HTERT RPE-1 (cell line): ENCODE results near the gene S100A13.
"Not testable (repeated sequence)": the region's sequence is repeated elsewhere in the genome, so short reads cannot be mapped to it uniquely, and the experiment has no call there.

Experiments
- in situ Hi-C: fragments of 300-500 bp; cut with MboI; formaldehyde crosslinking; loops from 4 replicates; pipeline ENCODE4 v1.14.3; 2020; ENCODE audit warnings: low sequenced_read_pairs

The S100A13 gene

DNA sequence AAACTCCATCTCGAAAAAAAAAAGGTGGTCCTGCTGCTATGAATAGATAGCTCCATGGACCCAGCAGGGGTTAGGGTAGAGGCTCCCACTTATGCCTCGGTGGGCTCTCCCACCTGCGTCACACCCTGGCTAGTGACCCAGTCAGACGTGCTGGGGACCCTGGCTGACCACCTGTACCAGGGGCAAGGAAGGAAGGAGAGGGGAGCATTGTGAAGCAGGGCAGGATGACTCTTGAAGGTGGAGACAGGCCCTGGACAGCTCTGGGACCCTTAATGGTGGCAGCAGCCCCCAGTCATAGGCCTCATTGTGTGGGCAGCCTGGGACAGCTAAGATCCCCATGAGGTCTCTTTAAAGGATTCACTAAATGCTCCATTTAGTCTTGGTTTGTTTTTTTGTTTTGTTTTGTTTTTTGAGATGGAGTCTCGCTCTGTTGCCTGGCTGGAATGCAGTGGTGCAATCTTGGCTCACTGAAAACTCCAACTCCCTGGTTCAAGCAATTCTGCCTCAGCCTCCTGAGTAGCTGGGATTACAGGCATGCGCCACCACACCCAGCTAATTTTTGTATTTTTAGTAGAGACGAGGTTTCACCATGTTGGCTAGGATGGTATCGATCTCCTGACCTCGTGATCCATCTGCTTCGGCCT is 20.8 kb upstream of the S100A13 start:
- in situ Hi-C loops, result no loop called here

DNA sequence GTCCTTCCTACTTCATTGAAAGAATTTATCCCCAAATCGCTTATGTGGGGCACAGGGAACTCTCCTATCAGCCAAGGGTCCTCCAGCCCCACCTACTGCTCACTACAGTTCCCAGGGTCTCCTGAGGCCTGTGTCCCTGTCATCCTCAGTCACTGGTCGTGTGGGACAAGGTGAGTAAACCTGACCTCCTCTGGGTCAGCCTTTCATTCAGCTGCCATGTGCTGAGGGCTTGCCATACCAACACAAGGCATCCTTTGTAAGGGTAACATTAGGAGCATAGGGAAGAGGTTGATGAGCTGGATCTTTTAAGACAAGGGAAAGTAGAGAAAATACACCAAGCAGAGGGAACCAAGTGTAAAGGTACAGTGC is 20.0 kb upstream of the S100A13 start:
- in situ Hi-C loops, result no loop called here

DNA sequence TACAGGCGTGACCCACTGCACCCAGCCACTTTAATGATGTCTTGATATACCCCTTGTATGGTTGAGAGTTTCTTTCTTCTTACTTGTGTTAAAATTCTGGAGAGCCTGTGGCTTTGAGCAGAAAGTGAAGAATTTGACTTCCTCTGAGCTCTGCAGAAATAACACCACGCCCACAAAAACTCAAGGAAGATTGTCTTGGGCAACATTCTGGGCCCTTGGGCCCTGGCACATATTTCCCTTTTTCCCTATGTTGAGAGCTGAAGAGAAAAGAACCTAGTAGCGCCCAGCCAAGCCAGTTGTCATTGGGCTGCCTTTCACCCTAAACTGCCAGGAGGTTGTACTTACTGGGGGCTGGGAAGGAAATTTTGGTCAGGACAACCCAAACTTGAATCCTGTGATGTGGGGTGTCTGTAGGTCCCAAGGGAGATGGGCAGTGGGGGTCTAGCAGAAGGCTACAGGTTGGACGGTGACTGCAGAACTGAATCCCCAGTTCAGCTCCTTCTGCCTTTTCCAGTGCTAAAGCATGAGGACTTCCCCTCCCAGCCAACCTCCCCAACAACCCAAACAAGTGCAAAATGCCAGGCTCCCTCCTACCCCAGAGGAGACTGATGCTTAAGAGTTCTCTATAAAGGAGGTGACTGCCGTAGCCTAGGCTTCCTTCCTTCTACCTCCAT is 19.5 kb upstream of the S100A13 start:
- in situ Hi-C loops, result no loop called here

DNA sequence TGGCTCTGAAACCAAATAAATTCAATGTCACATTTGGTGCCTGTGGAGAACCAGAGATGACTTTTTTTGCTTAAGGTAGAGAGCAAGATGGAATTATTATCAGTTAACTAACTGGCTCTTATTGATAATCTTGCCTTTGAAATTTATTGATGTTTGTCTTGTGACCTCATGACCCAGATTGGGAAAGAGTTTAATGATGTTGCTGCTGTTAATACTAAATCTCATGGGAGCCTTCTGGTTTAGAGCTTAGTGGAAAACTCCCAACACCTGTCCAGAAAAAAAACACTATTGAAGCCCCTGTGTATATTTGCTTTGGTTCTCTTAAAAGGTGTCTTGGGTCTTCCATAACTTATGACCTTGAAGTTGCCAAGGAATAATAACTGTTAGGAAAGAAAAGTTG is 16.5 kb upstream of the S100A13 start:
- in situ Hi-C loops, result no loop called here

DNA sequence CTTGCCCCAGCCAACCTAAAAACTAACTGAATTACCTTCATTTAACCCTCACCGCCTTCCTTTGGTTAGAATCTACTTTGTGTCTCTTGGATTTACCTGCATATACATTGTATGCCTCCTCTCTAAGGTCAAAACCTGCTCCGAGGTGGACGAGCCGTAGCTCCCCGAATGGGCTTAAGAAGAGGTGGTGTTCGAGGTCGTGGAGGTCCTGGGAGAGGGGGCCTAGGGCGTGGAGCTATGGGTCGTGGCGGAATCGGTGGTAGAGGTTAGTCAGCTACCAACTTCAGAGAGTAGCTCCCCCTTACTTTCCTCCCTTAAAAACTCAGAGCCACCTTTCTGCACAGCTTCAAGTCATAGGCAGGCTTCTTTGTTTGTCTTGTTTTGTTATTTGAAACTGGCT is 15.8 kb upstream of the S100A13 start:
- in situ Hi-C loops, result no loop called here

DNA sequence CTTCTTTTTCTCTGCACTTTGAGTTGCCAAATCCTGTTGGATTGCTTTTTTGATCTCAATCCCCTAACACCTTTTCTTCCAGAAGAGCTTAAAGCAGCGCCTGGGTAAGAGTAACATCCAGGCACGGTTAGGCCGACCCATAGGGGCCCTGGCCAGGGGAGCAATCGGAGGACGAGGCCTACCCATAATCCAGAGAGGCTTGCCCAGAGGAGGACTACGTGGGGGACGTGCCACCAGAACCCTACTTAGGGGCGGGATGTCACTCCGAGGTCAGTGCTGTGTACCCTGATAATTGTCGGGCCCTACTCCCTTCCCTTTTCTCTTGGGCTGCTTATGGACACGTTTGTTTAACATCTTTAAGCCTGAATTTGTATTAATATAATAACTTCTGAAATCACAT is 14.9 kb upstream of the S100A13 start:
- in situ Hi-C loops, result no loop called here

DNA sequence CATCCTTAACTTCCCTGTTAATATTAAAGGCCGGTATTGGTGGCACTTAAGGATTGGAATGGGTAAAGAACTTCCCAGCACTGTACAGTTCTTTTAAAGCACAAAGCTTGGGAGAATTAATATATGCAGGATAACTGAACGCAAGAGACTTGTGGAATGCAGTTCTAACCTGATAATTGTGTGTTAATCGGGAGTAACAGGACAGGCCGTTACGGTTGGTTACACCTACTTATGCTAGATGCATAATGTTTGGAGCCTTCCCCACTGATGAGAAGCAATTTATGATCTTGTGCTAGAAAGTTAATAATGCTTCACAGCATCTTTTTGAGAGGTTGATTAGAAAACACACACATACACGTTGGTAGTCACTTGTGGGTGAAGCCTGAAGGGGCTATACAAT is 13.6 kb upstream of the S100A13 start:
- in situ Hi-C loops, result no loop called here

DNA sequence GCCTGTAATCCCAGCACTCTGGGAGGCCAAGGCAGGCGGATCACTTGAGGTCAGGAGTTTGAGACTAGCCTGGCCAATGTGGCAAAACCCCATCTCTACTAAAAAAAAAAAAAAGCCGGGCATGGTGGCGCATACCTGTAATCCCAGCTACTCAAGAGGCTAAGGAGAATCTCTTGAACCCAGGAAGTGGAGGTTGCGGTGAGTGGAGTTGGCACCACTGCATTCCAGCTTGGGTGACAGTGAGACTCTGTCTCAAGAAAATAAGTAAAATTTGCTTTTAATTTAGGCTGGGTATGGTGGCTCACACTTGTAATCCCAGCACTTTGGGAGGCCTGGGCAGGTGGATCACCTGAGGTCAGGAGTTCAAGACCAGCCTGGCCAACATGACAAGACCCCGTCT is 12.9 kb upstream of the S100A13 start:
- in situ Hi-C loops, result not testable (repeated sequence)

DNA sequence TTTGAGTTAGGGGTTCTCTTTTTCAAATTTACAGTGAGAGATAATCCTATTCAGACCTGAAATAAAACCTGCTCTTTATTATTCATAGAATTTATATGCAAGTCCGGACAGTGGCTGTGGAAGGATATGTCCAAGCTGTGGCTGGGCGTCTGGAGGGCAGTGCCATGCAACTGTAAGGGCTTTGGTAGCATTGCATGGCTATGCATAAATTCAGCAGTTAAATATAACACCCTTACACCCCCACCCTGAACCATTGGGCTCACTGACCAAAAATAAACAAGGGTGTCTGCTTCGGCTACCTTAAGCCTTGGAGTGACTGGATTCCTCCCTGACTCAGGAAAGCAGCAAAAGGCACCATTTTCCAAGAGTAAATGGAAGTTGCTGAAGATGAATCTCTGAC is 12.0 kb upstream of the S100A13 start:
- in situ Hi-C loops, result no loop called here

DNA sequence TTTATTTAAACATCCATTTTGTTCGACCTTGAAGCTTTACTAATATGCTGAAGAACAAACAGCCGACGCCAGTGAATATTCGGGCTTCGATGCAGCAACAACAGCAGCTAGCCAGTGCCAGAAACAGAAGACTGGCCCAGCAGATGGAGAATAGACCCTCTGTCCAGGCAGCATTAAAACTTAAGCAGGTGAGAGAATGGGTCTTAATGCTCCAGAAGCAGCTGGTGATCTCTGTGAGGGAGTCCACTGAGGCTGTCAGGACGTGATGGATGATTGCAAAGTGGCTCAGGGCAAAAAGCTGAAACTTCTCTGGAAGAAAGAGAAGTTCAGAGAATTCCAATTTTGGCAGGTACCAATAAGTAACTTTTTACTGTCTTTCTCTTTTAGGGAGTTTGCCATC is 11.0 kb upstream of the S100A13 start:
- in situ Hi-C loops, result no loop called here

DNA sequence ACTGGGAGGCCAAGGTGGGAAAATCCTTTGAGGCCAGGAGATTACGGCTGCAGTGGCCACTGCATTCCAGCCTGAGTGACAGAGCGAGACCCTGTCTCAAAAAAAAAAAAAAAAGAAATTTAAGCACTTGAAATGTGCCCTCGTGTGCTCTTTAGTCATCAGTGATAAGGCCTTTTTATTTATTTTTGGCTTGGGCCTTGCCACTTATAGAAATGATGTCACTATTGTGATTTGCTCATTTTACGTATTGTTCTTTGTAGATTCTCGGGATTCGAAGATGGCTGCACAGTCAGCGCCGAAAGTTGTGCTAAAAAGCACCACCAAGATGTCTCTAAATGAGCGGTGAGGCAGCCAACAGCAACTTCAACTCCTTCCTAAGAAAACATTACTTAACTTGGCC is 9.0 kb upstream of the S100A13 start:
- in situ Hi-C loops, result no loop called here

DNA sequence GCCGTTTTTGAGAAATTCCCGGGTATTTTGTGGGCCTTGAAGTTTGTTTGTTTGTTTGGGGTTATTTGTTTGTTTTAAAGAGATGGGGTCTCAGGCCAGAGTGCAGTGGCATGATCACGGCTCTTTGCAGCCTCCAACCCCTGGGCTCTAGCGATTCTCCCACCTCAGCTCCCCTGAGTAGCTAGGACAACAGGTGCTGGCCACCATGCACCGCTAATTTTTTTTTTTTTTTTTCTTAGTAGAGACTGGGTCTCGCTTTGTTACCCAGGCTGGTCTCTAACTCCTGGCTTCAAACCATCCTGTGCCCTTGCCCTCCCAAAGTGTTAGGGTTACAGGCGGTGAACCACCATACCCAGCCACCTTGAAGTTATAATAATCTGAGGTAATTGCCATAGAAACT is 8.6 kb upstream of the S100A13 start:
- in situ Hi-C loops, result no loop called here

DNA sequence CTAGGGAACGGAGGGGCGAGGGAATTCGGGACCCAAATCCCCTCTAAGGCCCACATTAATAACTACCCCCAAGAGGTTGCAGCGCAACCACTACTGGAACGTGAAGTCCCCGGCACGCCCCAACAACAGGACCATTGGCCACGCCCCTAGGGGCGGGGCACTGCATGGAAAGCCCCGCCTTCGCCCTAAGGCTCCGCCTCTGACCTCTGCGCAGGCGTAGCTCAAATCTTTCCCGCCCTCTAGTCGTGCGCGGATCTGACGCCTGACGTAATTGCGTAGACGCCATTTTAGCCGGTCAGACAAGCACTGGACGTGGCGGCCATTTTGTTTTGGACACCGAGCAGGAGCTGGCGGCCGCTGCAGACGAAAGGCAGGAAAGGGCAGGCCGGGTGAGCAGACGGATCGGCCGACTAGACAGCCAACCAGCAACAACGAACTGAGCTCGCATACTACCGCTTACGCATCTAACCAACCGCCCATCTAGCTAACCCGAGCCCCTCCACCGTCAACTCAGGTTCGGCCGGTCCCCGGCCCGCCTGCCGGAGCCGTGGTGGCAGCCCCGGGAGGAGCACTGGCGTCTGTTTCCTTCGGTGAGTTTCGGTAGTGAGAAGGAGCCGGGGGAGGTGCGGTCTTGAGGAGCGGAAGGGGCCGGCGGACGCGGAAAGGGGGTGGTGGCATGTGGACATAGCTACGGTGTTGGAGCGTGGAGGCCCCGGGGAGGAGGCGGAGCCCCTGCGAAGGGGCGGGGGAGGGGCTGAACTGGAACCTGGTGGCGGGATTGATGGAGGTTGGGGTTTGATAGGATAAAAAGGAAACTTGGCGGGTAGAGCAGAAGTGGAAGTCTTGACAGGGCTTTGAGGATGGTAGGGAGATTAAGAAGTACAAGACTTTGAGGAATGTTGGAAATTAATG is 6.7 kb upstream of the S100A13 start, which contains the start of gene CHTOP:
CHTOP (plus strand) TSS at position 313 of the 912 bp plus-strand sequence. CDS start 2,523 bp downstream, outside the sequence.
- in situ Hi-C loops, result no loop called here

DNA sequence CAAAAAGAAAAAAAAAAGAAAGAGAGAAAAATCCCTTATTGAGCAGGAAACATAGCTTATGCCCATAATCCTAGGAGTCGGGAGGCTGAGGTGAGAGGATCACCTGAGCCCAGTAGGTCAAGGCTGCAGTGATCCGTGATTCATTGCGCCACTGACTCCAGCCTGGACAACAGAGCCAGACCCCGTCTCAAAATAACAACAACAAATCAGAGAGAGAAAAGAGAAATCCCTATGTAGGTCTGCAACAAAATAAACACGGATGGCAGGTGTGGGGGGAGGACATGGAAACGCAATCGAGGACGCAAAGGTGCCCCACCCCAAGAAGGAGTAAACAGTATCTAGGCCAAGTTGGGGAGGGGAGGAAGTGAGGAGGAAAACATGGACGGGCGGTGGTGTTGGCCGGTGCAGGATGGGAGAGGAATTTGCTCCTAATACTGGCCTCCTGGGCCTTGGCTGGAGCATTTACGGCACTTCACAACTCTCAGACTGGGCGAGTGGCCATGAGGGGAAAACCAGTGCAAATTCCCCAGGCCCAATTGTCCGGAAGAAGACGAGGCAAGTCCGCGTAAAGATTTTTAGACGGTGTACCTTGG is 6.0 kb upstream of the S100A13 start:
- in situ Hi-C loops, result no loop called here

DNA sequence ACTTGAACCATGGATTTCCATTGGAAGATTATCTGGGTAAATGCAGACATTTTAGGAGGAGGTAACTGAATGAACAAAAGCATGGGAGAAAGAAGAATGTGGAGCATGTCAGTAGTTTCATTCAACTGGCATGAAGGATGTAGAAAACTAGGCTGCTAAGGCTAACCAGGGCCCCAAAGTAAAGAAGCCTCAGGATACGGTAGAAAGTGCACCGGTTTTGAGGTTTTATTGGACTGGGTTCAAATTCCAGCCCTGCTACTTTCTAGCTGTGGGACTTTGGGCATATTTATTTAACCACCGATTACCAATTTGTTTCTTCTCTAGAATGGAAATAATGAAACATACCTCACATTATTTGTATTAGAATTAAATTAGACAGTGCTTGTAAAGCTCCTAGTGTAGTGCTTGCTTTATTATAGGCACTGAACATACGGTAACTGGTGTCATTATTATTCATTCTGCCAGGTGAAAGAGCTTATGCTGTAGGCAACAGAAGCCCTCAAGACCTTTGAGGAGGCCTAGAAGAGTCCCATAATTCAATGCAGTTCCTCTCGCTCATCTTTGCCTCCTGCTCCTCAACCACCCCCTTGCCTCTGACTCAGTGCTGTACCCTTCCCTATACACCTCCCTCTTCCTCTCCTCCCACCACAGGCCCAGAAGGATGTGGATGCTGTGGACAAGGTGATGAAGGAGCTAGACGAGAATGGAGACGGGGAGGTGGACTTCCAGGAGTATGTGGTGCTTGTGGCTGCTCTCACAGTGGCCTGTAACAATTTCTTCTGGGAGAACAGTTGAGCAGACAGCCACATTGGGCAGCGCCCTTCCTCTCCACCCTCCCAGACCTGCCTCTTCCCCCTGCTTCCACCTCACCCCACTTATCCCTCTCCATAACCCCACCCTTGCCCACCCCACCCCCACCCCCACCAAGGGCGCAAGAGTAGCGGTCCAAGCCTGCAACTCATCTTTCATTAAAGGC is 4.0 kb upstream of the S100A13 start:
- in situ Hi-C loops, result no loop called here

DNA sequence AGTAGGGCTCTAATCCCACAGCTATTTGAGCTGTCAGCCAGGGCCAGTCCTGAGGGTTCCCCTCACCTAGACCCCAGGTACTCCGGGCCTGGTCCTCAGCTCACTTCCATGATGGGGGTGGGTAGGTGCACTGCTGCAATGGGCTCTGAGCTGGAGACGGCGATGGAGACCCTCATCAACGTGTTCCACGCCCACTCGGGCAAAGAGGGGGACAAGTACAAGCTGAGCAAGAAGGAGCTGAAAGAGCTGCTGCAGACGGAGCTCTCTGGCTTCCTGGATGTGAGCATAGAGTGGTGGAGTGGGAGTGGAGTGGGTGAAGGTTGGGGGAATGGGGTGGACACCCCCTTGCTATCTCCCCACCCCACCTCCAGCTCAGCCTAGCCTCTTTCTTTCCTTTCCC is 3.1 kb upstream of the S100A13 start:
- in situ Hi-C loops, result no loop called here

DNA sequence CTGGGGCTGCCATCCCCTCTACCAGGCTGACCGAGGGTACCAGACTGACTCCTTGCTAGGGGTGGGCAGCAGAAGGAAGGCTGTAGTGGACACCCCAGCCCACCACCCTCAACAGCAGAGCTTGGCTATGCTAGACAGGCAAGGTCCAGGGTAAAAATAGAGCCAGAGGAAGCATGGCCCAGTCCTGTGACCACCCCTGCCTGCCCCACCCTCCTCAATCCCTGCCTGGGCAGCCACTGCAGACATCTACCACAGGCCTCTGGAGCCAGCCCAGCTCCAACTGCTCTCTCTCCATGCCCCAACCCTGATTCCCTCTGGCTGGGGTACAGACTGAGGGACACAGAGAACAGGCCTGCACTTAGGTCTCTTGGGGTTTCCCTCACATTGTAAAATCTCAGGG is 2.7 kb upstream of the S100A13 start:
- in situ Hi-C loops, result no loop called here

DNA sequence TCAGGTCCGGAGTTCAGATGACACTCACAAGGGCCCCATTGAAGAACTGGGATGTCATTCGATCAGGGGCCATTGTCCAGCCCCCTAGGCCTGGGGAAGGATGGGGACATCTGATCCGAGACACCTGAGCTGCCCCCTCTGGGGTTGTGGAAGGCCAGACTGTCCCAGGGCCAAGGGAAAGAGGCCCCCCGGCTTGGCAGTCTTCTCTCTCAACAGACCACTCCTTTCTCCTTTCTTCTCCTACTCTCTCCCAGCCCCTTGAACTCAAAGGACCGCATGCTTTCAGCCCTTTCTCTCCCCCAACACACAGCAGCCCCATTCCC is 2.0 kb upstream of the S100A13 start:
- in situ Hi-C loops, result no loop called here

DNA sequence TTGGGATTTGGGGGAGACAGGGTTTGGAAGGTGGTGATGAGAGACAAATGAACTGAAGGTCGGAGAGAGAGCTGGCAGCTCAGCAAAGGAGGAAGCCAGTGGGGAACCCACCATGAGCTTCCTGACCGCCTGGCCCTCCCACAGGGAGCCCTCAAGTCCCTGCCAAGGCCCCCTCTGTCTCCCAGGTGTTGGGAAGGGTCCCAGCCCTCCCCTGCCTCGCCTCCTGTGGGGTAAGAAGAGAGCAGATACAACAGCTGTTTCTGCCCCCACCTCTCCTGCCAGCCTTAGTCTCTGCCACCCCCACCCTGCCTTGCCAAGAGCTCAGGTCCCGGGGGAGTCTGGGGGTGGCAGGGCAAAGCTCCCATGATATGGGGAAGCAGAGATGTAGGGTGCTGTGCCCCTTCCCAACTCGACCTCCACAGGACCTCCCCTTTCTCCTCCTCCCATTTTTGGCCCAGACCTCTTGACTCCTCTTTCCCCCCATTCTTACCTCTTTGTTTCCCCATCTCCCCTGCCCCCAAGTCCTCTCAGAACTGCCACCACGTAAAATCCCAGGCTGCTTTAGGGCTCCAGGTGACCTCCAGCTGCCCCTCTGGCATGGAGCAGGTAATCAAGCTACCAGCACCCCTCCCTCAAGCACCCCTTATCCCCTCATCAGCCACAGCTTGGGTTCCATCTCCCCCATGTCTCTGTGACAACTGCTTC is 1.5 kb upstream of the S100A13 start:
- in situ Hi-C loops, result no loop called here
